ENCODE measurements around the gene GABARAPL1.
"Not testable (repeated sequence)": the region's sequence is repeated elsewhere in the genome, so short reads cannot be mapped to it uniquely, and the experiment has no call there.

The GABARAPL1 gene

GRCh38 chr12:10197879-10198278 lies 14.8 kb upstream of the GABARAPL1 start:
- Histone ChIP-seq H3K27ac (no peak overlapping the region), H3K4me3 (no peak overlapping the region)
- DNase-seq (ENCODE audit: low spot score): no peak
- TF ChIP-seq, protein P1, sequence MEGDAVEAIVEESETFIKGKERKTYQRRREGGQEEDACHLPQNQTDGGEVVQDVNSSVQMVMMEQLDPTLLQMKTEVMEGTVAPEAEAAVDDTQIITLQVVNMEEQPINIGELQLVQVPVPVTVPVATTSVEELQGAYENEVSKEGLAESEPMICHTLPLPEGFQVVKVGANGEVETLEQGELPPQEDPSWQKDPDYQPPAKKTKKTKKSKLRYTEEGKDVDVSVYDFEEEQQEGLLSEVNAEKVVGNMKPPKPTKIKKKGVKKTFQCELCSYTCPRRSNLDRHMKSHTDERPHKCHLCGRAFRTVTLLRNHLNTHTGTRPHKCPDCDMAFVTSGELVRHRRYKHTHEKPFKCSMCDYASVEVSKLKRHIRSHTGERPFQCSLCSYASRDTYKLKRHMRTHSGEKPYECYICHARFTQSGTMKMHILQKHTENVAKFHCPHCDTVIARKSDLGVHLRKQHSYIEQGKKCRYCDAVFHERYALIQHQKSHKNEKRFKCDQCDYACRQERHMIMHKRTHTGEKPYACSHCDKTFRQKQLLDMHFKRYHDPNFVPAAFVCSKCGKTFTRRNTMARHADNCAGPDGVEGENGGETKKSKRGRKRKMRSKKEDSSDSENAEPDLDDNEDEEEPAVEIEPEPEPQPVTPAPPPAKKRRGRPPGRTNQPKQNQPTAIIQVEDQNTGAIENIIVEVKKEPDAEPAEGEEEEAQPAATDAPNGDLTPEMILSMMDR (IDR thresholded peaks at IDR 0.05): no peak

GRCh38 chr12:10204495-10204894 lies 8.2 kb upstream of the GABARAPL1 start:
- H3K27ac ChIP-seq; DNase-seq (ENCODE audit: low spot score); H3K4me3 ChIP-seq: not testable (repeated sequence)

DNA sequence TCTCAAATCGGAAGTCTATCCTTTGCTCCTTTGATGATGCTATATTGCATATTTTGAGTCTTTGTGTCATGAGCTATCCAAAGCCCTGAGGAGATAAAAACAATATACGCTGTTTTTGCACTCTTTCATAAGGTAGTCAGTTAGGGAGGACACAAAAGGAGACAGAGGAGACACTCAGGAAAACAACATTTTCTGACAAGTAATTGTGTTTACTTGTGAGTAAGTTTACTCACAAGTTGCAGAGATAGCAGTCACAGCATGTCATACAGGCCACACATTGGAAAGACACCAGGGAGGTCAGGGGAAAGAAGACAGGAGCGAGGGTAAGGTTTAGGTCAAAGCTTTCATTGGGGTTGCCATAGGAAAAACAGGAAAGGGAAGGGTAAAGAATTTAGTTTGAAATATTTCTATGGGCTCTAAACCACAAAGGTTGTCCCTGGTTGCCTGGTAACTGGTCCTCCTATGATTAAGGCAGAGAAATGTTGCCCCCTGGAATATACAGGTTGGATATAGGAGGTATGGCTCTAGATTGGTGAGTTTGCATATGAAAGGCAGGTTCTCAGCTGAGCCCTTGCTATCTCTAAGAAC lies 7.4 kb upstream of the GABARAPL1 start:
- Histone ChIP-seq H3K27ac (no peak overlapping the region), H3K4me3 (no peak overlapping the region)
- TF ChIP-seq, protein P1 (IDR thresholded peaks at IDR 0.05): no peak
- DNase-seq (ENCODE audit: low spot score): no peak

GRCh38 chr12:10207136-10207535 lies 5.5 kb upstream of the GABARAPL1 start:
- Histone ChIP-seq H3K27ac (no peak overlapping the region), H3K4me3 (no peak overlapping the region)
- TF ChIP-seq, protein P1 (IDR thresholded peaks at IDR 0.05): no peak
- no peak for DNase-seq (ENCODE audit: low spot score)

DNA sequence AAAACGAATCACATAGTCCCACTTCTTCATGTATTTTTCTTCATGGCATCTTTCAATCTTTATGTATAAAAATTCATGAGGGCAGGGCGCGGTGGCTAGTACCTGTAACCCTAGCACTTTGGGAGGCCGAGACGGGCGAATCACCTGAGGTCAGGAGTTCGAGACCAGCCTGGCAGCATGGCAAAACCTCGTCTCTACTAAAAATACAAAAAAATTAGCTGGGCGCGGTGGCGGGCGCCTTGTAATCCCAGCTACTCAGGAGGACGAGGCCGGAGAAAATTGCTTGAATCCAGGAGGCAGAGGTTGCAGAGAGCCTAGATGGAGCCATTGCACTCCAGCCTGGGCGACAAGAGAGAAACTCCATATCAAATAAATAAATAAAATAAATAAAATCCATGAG lies 2.5 kb upstream of the GABARAPL1 start:
- DNase-seq (ENCODE audit: low spot score): no peak
- H3K4me3 ChIP-seq: no peak overlapping the region
- TF ChIP-seq, protein P1 (IDR thresholded peaks at IDR 0.05): no peak
- H3K27ac ChIP-seq: no peak overlapping the region

DNA sequence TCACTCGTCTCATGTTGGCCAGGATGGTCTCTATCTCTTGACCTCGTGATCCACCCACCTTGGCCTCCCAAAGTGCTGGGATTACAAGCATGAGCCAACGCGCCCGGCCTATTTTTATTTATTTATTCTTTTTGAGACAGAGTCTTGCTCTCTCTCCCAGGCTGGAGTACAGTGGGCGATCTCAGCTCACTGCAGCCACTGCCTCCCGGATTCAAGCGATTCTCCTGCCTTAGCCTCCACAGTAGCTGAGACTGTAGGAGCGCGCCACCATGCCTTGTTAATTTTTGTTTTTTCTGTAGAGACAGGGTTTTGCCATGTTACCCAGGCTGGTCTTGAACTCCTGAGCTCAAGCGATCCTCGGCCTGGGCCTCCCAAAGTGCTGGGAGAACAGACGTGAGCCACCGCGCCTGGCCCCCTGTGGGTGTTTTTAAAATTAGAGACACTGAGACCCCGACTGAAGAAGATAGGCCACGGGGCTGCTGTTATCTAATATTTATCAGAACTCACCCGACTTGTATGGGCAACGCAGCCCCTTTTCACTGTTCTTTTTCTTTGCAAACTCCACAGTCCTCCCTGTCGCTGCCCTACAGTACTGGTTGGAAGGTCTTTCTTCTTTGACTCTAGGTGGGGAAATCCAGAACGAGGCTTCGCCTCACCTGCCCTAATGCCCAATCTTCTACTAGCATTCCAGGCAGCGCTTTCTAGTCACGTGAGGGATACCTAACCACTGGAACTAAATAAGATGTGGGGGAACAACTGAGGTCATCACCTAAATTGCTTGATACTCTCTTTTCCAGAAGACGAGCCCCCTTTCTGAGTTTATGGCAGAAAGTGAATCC lies 1.4 kb upstream of the GABARAPL1 start:
- DNase-seq (ENCODE audit: low spot score): peak; percentile 78
- Histone ChIP-seq H3K27ac (peak overlapping the region; percentile 99), H3K4me3 (peak overlapping the region; percentile 84)
- TF ChIP-seq, protein P1 (IDR thresholded peaks at IDR 0.05): no peak

GRCh38 chr12:10211940-10212738 lies 538 bp upstream of the GABARAPL1 start:
- peak overlapping the region; percentile 99 for H3K27ac ChIP-seq
- peak; percentile 99 for DNase-seq (ENCODE audit: low spot score)
- peak overlapping the region; percentile 84 for H3K4me3 ChIP-seq
- TF ChIP-seq, protein P1 (IDR thresholded peaks at IDR 0.05): no peak
